ENCODE results near the gene CBL.

DNA sequence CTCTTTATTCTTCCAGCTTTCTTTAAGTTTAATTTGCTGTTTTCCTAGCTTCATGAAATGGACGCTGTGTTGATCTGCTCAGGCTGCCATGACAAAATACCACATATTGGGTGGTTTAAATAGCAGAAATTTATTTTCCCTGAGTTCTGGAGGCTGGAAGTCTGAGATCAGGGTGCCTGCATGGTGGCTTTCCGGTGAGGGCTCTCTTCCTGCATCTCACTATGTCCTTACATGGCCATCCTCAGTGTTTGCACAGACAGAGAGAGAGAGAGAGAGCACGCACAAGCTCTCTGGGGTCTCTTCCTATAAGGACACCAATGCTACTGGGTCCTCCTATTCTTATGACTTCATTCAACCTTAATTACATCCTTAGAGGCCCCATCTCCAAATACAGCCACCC lies 82.1 kb downstream of the CBL start:
- TF ChIP-seq, protein P1, sequence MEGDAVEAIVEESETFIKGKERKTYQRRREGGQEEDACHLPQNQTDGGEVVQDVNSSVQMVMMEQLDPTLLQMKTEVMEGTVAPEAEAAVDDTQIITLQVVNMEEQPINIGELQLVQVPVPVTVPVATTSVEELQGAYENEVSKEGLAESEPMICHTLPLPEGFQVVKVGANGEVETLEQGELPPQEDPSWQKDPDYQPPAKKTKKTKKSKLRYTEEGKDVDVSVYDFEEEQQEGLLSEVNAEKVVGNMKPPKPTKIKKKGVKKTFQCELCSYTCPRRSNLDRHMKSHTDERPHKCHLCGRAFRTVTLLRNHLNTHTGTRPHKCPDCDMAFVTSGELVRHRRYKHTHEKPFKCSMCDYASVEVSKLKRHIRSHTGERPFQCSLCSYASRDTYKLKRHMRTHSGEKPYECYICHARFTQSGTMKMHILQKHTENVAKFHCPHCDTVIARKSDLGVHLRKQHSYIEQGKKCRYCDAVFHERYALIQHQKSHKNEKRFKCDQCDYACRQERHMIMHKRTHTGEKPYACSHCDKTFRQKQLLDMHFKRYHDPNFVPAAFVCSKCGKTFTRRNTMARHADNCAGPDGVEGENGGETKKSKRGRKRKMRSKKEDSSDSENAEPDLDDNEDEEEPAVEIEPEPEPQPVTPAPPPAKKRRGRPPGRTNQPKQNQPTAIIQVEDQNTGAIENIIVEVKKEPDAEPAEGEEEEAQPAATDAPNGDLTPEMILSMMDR (IDR thresholded peaks at IDR 0.05), result no peak
- TF ChIP-seq ZFX (IDR thresholded peaks at IDR 0.05; ENCODE audit: borderline replicate concordance), result no peak
